H1 (cell line): ENCODE data around the gene ARHGAP4. TPM values are rescaled to one million over a fixed set of nuclear protein-coding genes. Genes with fewer than 3 reads are reported as not detected.

Experiments used
- HDAC2 ChIP-seq, 2 experiments: fragments of 300-600 bp in 1 of 2; sonication (generic) in 1 of 2; IDR thresholded peaks; 2 replicates each; pipeline ENCODE4 v1.6.1; 2011 to 2012; ENCODE audit warnings: low read depth in 2 of 2, low read length in 2 of 2, mild to moderate bottlenecking in 2 of 2, moderate library complexity in 2 of 2, borderline replicate concordance in 1 of 2, inconsistent platforms in 1 of 2
- MAX ChIP-seq: IDR thresholded peaks from 2 replicates; pipeline ENCODE4 v1.6.1; 2012; ENCODE audit warnings: inconsistent platforms
- SIN3A ChIP-seq, 2 experiments: IDR thresholded peaks in 1 of 2; conservative IDR thresholded peaks in 1 of 2; 2 replicates each; pipeline ENCODE4 v1.6.1; 2011 to 2012; ENCODE audit warnings: low read length in 2 of 2, improper control_type of control experiment in 1 of 2, low read depth in 1 of 2, mild to moderate bottlenecking in 1 of 2
- polyA plus RNA-seq, 7 experiments: library from polyadenylated mRNA; depleted of rRNA in 3 of 7; stranded (reverse) in 5 of 7; unstranded in 2 of 7; fragments of >200 nt in 5 of 7; fragments of 200-250 nt in 2 of 7; gene quantifications; 1 replicate in 5 of 7; 2 replicates in 1 of 7; 4 replicates in 1 of 7; pipeline versions ENCODE4 v1.2.1 to v1.2.3, GENCODE V29; 2011 to 2013; ENCODE audit warnings: missing spikeins in 2 of 7, mixed read lengths in 2 of 7
- total RNA-seq: library from RNA; stranded (reverse); fragmentation: NEBNext Ultra II Directional; extraction: Animal tissue kit (Norgen Biotek cat#: 25700); gene quantifications from 2 replicates; pipeline ENCODE4 v1.2.1, GENCODE V29; 2021

The ARHGAP4 gene
- total and polyA plus RNA-seq, 2 of the 8 experiments (the other 6 are each of a cell fraction or from before 2014, with no cell fraction given): 23.9 to 26.0 TPM

GRCh38 chrX:153875391-153876111 lies 50.5 kb downstream of the ARHGAP4 start (continued):
- TF ChIP-seq HDAC2 (IDR thresholded peaks at IDR 0.05; ENCODE audit: borderline replicate concordance in 1 of 2, low read depth in 2 of 2, low read length in 2 of 2): peak in 1 of 2 experiments; percentile 99; a peak in 2 of 4 replicates
- TF ChIP-seq MAX: peak; percentile 87
- TF ChIP-seq SIN3A (conservative IDR thresholded peaks at IDR 0.05 in 1 of 2, IDR thresholded peaks at IDR 0.05 in 1 of 2; ENCODE audit: low read depth in 1 of 2, low read length in 2 of 2): peak; percentile 100
